Smooth muscle cell of the pulmonary artery (primary cell): ENCODE measurements around the gene TAGAP. TPM values are rescaled to one million over a fixed set of nuclear protein-coding genes. Genes with fewer than 3 reads are reported as not detected.

Source experiments
- total RNA-seq: library from RNA; depleted of rRNA; stranded (reverse); fragments of >200 nt; gene quantifications from 2 replicates; pipeline ENCODE4 v1.2.3, GENCODE V29; 2014

Gene TAGAP
- not detected in 2 replicates for total RNA-seq

GRCh38 chr6:159044899-159045727 is at the start of gene TAGAP:
TSS of gene TAGAP (minus strand) at chr6:159044991. CDS start at chr6:159044146, 845 bp downstream.

GRCh38 chr6:158999666-159000403 is 45.0 kb downstream of the TAGAP start, which contains the start of gene RSPH3:
TSS of gene RSPH3 (minus strand) at chr6:159000202. CDS start at chr6:158999550, 652 bp downstream.

Other genes with a start within 250 kb of the TAGAP start
- 28.2 and 67.6 TPM in 2 replicates for gene EZR, start 225.6 kb downstream of the TAGAP start, total RNA-seq
- 6.6 and 6.9 TPM in 2 replicates for gene RSPH3, start 44.8 kb downstream of the TAGAP start, total RNA-seq
- 0.46 and 1.1 TPM in 2 replicates for gene FNDC1, start 124.4 kb upstream of the TAGAP start, total RNA-seq